Lower leg skin (tissue), 3 donors: Measurements from ENCODE around the gene SDHC.

Experiments
- POLR2A ChIP-seq, 2 donors: fragments of 450-650 bp; IDR thresholded peaks; one replicate each; pipeline ENCODE4 v1.6.1; 2016 to 2017; ENCODE audit warnings: antibody characterized with exemption in 2 of 2, mild to moderate bottlenecking in 1 of 2, moderate library complexity in 1 of 2
- TF ChIP-seq, protein P1 (sequence below), 3 donors: fragments of 450-650 bp; IDR thresholded peaks; one replicate each; pipeline ENCODE4 v1.5.1; 2016; ENCODE audit warnings: antibody characterized with exemption in 3 of 3, mild to moderate bottlenecking in 3 of 3, moderate library complexity in 2 of 3

DNA sequence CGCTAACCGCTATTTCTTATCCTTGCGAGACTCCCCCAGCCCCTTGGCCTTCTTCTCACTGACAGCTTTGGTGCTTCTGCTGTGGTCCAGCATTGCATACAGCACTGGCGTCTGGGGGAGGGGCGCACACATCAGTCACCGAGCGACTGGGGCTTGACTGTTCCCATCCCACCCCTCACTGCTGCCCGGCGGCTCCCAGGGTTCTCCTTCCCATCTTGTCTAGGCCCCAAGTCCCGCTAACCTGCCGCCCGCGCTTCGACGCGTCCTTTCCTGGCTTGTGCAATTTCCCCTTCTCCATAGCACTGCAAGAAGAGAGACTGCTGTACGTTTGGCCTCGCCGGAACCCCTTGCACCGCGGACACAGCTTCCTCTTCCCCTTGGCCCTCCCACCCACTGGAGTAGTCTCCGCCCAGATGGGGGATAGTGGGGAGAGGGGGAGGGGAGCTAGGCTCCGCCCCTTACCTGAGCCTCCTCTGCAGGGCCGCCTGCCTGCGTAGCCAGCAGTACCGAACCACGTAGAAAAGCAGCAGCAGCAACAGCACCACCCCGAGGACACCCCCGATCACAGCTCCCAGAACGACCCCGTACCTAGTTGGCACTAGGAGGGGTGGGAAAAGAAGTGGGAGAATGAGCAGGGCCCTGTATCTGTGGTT, 8.2 kb upstream of the SDHC start:
- no peak for TF ChIP-seq POLR2A (IDR thresholded peaks at IDR 0.05)
- TF ChIP-seq, protein P1, sequence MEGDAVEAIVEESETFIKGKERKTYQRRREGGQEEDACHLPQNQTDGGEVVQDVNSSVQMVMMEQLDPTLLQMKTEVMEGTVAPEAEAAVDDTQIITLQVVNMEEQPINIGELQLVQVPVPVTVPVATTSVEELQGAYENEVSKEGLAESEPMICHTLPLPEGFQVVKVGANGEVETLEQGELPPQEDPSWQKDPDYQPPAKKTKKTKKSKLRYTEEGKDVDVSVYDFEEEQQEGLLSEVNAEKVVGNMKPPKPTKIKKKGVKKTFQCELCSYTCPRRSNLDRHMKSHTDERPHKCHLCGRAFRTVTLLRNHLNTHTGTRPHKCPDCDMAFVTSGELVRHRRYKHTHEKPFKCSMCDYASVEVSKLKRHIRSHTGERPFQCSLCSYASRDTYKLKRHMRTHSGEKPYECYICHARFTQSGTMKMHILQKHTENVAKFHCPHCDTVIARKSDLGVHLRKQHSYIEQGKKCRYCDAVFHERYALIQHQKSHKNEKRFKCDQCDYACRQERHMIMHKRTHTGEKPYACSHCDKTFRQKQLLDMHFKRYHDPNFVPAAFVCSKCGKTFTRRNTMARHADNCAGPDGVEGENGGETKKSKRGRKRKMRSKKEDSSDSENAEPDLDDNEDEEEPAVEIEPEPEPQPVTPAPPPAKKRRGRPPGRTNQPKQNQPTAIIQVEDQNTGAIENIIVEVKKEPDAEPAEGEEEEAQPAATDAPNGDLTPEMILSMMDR (IDR thresholded peaks at IDR 0.05) = no peak
